Lung microvascular endothelial cell (primary cell): ENCODE data around the gene MEGF8. TPM values are rescaled to one million over a fixed set of nuclear protein-coding genes. Genes with fewer than 3 reads are reported as not detected.

Experiments used
- DNase-seq, 2 donors: peaks; one replicate each; pipeline versions ENCODE4 v3.0.0 to v3.0.0-alpha.2; 2010; ENCODE audit warnings: low read depth in 2 of 2
- total RNA-seq: library from RNA; depleted of rRNA; stranded (reverse); fragments of >200 nt; gene quantifications from 2 replicates; pipeline ENCODE4 v1.2.1, GENCODE V29; 2014

The MEGF8 gene
- total RNA-seq, 1 donor from 2014 or later = 25.0 TPM

DNA sequence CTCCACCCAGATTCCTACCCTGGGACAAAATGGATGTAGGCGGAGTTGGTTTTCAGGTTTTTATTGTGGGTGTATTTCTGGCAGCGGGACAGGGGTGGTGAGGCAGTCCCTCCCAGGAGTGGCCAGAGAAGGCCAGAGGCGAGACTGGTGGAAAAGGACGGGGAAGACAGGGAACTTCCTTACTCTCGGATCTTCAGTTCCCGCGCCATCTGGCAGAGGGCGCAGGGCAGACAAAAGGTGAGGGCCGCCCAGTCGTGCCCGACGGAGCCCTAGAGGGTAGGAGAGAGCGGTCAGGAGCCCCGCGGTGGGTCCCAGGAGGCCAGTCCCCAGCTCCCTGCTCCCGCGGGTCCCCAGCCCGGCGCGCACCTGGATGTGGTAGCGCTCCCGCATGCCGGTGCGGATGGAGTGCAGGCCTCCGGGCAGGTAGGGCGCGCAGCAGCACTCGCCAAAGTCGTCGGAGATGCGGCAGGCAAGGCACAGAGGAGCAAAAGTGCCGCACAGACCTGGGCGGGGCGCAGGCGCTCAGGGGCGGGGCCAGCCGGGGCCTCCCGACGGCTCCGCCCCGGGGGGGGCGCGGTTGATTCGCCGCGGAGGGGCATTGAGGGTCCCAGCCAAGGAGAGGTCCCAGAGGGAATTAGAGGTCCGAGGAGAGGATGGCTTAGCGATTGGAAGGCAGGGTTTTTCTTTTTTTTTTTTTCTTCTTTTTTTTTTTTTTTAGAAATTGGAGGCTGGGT, 61.7 kb downstream of the MEGF8 start:
- DNase-seq = peak; percentile 14 to 38

DNA sequence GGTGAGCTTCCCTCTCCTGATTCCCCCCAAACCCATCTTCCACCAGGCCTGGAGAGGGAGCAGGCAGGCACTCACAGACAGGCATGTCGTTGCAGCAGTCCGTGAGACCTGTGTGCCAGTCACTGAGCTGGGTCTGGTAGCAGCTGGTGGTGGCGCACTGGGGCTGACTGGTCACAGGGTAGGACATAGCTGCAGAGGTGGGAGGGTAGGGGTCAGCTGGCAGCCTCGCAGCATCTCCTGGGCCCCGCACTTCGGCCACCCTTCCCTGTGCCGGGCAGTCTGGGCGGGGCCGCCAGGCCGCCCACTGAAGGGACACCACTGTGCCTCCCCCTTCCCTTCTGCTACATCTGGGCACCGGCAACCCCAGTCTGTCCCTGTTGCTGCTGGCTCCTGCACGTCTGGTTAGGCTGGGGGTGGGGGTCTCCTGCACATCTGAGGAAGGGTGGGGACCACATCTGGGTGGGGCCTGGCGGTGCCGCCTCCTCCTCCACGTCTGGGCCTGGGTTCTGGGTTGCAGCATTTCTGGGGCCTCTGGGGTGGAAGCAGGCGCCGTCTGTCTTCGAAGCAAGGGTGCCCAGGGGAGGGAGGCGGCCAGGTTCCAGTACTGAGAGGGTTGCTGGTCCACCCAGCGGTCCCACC, 63.5 kb downstream of the MEGF8 start:
- no peak for DNase-seq

DNA sequence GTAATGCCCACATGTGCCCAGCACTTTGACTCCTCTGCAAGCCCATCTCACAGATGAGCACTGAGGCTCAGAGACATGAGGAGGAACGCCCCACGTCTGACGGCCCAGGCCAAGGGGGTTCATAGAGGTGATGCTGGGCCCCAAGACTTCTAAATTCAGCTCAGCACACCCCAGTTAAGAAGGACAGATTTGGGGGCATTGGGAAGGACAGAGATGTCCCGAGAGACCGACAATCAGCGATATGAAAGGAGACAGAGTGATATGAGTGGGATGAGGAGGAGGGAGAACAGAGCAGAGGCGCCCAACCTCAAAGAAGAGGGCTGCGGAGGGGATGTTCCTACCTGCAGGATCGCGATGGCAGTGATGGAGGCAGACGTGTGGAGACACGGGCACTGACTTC, 64.5 kb downstream of the MEGF8 start, which contains the start of gene CNFN:
TSS of gene CNFN (minus strand) at position 399 of the 400 bp plus-strand sequence. CDS start 1,260 bp downstream, outside the sequence.
- DNase-seq = no peak

DNA sequence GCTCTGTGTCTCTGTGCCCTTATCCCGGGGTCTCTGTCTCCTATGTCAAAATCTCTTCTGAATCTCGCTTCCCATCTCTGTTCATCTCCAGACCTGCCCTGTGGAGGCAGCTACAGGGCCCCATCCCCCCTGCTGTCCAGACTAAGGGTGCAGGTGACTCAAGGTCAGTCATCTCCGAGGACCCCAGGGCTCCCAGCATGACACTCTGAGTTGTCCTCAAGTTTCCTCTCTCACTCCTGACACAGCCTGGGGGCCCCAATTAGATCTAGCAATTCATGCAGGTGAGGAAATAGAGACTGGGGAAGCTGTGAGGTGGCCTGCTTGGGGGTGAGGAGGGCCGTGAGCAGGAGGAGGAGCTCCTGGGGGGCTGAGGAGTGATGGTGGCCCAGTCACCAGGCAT, 66.7 kb downstream of the MEGF8 start:
- no peak for DNase-seq

DNA sequence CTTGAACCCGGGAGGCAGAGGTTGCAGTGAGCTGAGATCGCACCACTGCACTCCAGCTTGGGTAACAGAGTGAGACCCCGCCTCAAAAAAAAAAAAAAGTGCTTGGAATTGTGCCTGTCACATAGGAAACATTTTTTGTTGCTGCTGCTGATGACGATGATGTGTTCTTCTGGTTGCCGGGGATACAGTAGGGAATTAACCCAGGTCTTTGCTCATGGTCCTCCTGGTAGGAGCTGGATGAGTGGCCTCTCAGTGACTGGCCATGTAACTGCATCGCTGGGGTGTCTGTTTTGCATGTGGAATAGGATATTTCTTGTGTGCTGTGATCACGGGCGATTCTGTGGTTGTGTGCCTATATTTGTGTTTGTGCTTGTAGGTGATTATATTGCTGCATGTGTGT, 69.3 kb downstream of the MEGF8 start:
- DNase-seq = peak in 1 of 2 donors; percentile 41

DNA sequence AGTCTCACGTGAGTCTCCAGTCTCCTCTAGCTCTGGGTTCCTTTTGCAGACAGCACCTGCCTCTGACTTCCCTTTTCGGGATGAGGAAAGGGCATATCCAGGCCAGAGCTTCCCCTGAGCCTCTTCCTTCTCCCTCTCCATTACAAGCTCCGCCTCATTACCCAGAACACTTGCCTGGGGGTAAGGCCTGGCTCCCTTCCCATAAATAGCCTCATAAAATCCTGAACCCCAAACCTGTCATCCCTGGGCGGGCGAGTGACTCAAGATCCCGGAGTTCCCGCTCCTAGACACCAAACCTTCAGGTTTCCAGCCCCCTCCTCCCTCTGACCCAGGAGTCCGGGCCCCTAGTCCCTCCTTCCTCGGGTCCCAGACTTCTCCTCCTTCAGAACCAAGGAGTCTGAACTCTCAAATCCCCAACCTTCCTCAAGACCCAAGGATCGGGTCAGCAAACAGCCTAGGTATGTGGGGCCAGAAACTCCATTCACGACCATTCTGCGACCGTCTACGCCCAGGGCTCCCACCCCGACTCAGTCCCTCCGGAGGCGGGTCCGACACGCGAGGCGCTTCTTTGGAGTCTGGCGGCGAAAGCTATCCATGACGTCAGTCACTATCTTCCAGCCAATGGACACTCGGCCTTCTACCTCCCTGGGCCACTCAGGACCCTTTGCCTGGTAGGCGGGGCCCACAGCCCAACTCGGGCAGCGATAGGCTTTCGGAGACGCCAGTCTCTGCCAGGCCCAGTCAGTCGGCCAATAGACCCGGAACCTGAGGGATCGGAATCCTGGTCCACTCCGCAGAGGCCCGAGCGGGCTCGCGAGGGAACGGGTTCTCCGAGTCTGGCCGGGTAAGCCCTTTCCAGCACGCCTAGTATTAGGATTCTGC, 71.2 kb downstream of the MEGF8 start:
- peak; percentile 99 for DNase-seq

DNA sequence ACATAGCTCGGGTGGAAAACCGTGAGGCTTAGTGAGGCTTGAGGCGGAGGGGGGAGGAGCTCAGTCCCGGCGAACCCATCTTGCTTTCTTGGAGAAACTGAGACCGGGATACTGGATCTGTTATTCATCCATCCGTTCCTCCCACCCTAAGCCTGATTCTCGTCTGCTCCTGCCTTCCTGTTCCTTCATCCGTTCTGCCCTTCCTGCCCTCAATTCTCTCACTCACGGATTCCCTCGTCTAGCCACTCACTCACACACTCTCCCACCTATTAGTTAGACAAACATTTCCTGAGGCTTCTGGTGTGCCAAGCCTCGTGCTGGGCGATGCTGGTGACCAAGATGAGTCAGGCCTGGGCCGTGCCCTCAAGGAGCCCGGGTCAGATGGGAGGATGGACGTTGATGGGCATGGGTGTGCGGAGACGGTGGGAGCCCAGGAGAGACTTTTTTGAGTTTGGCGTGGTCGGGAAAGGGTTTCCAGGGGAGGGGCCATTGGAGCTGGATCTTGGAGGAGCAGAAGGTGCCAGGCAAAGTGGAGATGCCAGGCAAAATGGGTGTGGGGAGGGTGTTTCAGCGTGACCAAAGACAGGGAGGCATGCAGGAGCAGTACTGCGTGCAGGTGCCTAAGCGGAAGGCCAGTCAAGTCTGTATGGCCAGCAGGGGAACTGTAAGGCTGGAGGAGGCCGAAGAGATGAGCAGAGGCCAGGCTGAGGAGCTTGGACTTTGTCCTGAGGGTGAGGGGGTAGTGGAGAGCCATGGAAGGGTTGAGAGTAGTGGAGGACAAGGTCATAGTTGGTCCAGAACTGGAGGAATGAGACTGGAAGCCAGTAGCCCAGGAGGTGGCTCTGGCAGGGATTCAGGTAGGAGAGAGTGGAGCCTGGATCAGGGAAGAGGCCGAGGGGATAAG, 72.1 kb downstream of the MEGF8 start:
- DNase-seq = peak in 1 of 2 donors; percentile 28

DNA sequence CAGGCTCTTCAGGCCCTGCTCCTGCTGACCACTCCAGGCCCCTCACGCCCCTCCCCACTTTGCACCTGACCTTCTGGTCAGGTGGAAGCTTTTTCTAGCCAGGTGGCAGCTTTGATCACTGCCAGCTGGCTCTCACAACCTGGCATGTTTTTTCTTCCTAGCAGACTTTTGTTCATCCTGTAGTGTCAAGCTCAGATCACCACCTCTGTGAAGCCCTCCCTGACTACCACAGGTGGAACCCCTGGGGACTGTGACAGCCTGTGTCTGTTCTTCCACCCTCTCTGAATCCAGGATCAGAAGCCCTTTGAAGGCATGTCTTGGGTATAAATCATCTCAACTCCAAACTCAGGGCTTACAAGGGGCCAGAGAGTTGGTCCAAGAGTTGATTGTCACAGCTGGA, 75.0 kb downstream of the MEGF8 start:
- no peak for DNase-seq

DNA sequence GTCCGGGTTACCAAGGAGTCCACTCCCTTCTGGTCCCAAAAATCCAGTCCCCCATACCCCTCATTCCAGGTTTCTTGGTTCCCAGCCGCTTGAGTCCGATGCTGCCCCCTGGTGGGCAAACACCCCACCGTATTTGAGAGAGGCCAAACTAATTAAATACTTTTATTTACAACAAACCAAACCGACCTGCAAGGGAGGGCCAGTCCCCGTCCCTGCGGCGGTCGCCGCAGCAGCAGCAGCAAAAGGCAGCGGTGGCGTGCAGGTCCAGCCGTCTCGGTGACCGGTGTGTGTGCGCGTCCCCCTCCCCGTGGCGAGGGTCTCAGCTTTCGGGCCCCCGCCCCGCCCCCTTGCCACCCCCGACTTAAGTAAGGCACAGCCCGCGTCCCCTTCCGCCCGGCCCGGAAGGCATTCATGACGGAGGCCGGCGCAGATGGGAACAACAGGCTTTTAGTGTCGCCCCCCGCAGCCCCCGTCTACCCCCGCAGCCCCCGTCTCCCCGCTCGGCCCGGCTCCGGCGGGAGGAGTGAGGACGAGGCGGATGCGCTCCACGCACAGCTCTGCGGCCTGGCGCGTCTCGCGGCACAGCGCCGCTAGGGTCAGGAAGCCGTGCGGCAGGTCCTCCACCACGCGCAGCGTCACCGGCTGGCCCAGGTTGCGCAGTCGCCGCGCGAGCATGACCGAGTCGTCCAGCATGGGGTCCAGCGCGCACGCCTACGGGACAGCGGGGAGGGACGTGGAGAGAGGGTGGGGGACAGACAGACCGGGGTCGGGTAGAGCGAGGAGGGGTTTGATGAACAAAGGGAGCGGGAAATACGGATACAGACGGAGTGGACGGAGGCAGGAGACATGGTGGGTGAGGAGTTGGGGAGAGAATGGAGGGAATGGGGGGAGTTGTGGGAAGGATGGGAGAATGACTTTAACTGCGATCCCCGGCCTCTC, 76.2 kb downstream of the MEGF8 start:
- peak; percentile 80 to 88 for DNase-seq

DNA sequence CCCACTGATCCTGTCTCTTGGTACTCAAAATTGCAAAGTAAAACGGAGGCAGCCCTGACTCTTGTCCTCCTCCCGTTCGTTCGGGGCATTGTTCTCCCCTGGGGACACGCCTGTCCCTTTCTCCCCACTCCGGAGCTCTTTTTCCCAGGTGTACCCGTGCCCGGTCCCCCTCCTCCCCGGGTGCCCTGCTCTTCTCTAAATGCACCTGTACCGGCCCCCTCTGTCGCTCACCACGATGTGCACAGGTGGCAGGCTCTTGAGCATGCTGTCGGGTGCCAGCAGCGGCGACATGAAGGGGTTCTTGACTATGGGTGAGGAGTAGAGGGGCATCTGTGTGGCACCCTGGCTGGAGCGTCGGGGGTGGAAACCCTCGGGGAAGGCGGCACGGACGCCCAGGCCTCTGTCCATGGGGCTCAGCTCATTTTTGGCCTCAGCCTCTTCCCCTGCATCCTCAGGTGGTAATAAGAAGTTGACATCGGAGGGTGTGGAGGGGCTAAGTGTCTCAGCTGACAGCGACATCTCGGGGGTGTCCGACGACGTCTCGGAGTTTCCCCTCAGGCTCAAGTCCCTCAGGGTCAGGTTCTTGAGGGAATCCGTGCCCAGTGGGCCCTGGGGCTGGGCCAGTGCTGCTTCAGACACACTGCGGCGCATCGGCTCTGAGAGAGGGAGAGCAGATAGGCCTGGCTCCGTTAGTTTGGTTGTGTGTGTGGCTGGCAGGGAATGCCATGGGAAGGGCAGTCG, 77.1 kb downstream of the MEGF8 start:
- no peak for DNase-seq

DNA sequence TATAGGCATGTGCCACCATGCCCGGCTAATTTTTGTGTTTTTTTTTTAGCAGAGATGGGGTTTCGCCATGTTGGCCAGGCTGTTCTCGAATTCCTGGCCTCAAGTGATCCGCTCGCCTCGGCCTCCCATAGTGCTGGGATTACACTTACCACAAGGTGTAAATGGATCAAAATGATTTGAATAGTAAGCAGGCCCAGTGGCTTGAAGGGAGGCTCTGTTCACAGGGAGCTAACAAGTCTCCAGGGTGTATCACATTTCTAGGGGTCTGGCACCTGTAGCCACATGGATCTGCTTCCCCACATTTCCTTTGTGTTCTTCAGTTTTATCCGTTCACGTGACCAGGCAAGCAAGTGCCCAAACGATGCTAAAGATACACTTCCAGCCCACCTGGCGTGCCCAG, 78.2 kb downstream of the MEGF8 start:
- no peak for DNase-seq

DNA sequence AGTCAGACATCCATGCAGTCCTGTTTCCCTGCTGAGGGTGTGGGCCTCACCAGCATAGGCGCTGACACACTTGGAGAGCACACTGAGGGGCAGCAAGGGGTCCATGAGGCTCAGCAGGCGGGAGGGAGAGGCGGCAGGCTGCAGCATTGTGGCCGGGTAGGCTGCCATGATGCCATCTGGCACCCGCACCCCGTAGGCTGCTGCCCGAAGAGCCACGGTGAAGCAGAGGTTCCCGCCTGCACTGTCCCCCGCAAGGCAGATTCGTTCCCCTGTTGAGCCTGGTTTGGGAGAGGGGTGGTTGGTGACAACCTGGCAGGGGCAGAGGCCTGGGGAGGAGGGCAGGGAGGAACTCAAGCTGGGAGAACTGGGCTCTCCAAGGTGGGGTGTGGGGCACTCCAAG, 80.7 kb downstream of the MEGF8 start:
- no peak for DNase-seq

DNA sequence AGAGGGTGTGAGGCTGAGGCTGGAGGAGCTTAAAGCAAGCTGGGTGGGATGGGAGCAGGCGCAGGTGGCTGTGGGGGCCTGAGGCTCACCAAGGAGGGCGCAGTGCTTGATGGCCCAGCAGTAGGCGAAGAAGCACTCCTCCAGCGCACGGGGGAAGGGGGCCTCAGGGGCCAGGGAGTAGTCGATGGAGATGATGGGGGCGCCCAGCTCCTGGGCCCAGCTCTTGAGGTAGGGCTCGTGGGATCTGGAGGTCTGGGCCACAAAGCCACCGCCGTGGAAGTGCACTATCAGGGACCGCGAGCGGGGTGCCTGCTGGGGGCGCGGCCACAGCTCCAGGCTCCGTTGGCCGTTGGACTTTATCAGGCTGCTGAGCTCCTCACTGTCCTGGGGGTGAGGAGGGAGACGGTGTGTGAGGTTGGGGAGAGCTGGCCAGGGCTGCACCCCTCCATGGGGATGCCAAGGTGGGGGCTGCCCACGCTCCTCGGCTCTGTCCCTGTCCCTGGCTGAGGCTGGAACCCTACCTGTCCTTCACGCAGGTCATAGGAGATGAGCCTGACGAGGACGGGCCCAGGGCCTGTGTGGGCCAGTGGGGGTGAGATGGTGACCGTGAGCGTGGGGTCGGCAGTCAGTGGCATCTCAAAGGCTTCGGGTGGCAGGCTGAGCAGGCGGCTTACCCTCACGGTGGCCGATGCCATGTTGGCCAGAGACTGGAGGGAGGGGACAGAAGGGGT, 81.8 kb downstream of the MEGF8 start:
- DNase-seq = no peak

DNA sequence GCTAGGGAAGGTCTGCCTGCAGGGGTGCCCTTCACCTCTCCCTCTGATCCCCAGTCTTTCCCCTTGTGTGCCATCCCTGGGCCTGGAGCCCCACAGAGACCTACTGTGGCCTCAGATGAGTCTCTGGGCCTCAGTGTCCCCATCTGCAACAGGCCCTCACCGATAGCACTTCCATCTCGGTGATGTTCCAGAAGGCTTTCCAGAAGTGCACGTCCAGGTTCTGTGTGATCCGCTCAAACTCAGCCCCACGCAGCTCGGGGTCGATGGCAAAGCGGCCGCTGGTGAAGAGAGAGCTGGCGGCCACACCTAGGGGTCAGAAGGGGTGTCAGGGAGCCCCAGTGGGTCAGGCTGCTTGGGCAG, 82.4 kb downstream of the MEGF8 start:
- no peak for DNase-seq

DNA sequence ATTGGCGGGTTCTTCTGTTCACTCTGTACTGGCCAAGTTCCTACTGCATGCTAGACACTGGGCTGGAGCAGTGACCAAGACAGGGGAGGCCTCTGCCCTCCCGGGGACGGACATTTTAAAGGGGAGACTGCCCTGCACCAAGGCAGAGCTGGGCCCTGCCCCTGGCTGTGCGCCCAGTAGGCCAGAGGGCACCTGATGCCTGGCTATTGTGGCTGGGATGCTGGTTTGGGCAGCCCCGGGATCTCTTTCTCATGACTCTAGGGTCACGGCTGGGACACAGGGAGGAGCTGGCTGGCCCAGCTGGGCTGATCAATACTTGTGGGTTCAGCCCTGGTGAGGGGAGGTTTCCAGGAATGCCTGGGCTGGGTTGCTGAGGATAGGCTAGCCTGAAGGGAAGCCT, 84.0 kb downstream of the MEGF8 start:
- no peak for DNase-seq

DNA sequence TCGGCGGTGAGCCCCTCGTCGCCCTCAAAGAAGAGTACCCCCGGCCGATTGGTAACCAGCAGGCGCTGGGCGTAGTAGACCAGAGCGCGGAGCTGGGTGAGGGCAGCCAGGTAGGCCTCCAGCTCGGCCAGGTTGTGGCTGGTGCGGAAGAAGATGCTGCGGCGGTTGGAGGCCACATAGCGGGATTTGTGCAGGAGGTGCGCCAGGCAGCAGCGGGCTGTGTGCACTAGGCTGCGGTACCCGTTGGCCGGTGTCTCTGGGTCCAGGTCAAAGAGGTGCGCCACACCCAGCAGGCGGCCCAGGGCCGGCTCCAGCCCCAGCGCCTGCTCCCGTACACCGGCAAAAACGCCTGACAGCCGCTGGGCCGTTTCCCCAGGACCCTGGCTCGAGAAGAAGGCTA, 84.9 kb downstream of the MEGF8 start:
- no peak for DNase-seq

DNA sequence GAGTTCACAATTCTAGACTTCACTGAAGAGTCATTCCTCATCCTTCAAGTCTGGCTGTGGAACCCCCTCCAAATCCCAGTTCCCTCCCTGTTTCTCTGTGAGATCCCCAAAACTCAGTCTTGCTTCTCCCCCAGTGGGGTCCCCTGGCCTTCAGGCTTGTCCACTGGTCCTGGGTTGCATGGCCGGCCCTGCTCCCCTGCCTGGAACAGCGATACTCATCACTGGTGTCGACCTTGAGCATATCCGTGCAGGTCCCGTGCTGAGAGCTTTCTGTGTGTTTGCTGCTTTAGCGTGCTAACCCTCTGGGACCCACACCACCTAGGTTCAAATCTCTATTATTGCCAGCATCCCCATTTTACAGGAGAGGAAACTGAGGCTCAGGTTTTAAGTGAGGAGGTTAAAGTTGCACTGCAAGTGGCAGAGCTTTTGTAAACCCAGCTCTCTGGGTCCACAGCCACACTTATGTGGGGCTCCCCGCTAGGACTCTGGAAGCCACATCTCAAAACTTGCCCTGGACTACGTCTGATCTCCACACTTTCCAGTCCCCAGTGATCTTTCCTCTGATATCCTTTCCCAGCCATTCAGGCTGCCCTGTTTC, 86.2 kb downstream of the MEGF8 start:
- DNase-seq = no peak

DNA sequence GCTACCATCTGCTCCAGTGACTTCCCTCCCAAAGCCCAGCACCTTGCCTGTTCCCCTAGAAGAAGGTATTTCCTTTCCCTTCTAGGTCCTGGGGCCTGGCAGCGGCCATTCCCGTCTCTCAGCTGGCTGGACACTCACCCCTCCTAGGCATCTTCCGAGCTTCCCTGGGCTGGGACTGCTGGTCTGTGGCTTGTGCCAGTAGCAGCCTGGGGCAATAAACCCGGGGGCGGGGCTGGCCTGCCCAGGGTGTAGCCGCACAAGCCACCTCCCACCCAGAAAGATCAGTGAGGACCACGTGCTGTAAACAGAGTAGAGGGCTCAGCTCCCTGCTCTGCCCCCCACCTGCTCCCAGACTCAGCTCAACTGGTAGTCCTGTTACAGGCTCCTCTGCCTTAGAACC, 86.8 kb downstream of the MEGF8 start:
- no peak for DNase-seq
